HG02885 (cell line): ENCODE data around the gene PUM1.

Experiments
- ATAC-seq: cut with Tn5 transposase; IDR thresholded peaks from one replicate; pipeline ENCODE4 v1.9.1; 2021; ENCODE audit warnings: mild to moderate bottlenecking; ENCODE audit not compliant: unreplicated experiment, poor library complexity

PUM1 gene

GRCh38 chr1:30899577-30900389 lies 165.7 kb downstream of the PUM1 start:
- ATAC-seq = no peak

DNA sequence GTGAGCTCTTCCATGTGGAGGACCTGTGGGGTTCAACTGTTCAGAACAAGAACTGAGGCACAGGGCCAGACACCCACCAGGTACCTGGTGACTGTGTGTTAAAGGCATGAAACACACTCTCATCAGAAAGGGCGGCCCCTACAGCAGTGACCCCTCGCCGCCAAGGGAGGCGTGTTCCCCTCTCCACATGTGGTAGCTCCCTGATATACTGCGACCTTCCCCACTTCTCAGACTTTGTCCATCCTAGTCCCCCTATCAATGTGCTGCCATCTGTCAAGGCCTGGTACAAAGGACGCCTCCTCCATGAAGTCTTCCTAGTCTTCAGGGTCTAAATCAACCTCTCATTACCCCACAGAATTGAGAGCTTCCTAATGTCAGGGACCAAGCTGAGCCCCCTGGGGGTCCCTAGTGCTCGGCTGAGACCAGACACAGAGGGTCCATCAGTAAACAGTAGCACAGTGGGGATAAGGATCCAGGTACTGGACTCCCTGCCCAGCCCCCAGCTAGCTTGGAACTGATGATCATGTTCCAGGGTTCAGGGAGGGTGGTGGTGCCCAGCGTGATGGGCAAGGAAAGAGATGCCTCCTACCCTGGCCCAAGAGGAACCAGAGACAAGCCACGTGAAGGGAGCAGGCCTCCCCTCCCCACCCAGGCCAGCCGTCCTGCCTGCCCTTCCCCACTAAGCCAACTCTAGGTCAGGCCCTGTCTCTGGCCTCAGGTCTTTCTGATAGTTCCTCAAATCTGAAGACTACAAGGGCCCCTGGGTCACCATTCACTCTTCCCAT lies 167.3 kb downstream of the PUM1 start:
- no peak for ATAC-seq

- no peak for ATAC-seq
Measured at GRCh38 chr1:30896905-30897304, 168.6 kb downstream of the PUM1 start.

GRCh38 chr1:30895944-30896660 lies 169.4 kb downstream of the PUM1 start:
- ATAC-seq = no peak

DNA sequence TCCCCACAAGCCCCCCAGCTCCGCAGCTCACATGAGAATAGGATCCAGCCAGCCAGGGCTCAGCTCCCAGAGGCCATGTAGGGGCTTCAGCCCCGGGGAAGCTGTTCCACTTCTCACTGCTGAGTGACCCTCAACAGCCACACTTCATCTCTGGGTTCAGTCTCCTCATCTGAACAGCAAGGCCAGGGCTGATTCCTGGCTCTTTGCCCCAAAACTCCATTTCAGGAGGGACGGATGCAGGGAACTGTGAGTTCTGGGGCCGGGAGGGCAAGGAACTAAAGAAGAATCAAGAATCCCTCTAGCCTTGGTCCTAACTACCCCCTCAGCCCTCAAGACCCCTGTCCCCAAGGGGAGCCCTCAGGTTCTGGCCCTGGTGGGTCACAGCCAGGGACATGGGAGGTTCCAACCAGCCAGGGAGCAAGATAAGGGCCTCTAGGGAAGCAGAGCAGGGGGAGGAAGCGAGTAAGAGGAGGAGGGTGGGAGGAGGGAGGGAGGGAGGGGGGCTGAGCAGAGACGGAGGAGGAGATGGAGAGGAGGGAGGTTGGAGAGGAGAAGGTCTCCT lies 170.1 kb downstream of the PUM1 start:
- no peak for ATAC-seq

DNA sequence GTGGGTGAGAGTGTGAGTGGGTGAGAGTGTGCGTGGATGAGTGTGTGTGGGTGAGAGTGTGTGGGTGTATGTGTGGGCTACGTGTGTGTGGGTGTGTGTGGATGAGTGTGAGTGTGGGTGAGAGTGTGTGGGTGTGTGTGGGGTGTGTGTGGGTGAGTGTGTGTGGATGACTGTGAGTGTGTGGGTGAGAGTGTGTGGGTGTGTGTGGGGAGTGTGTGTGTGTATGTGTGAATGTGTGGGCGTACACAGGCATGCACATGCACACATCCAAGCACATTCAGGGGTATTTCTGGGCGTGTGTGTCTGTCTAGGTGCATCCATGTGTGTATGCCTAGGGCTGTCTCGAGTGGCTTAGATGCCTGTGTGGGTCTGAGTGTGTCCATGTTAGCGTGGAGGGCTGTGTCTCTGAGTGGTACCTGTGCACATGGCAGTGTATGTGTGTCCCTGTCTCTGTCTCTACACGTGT lies 171.0 kb downstream of the PUM1 start:
- no peak for ATAC-seq

GRCh38 chr1:30893776-30894507 lies 171.6 kb downstream of the PUM1 start:
- no peak for ATAC-seq

DNA sequence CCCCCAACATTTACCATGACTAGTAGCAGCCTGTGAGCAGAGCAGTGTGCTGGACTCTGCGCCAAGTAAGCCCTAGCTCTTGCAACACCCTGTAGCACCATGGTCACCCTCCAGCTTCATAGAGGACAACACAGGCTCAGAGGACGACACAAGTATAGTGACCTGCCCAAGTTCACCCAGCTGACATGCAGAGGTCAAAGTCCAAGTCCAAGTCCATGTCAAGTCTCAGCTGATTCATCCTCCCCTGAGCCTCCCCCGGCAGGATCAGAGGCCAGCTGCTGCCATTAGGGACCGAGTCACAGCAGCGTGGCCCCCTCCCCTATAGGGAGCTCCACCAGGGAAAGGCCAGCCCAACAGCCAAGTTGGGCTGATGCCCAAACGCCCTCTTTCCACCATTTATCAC lies 172.8 kb downstream of the PUM1 start:
- ATAC-seq = no peak

GRCh38 chr1:30891227-30891552 lies 174.3 kb downstream of the PUM1 start:
- ATAC-seq = no peak

DNA sequence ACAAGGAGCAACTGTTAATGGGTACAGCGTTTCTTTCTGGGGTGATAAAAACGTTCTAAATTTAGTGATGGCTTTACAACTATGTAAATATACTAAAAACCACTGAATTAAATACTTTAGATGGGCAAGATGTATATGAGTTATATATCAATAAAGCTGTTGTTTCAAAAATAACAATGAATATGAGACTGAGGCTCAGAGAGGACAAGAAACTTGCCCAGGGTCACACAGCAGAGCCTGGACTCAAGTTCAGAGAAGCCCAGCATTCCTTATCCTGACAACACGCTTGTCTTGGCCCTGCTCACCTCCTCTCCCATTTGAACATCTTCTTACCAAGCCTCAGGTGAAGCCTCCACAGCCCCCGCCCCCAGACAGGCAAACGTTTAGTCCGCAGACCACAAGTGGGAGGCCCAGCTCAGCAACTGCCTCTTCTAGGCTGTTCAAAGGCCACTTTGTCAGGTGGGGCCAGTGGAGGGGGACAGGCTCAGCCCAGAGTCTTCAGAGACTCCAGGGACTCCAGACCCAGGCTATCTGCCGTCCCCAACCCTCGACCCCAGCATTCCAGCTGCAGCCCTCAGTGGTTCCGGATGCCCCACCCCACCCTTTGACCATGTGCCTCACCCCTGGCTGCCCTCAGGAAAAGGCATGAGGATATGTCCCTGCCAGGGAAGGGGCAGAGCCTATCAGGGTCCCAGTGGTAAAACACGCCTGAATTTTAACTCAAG lies 174.9 kb downstream of the PUM1 start:
- ATAC-seq = no peak

DNA sequence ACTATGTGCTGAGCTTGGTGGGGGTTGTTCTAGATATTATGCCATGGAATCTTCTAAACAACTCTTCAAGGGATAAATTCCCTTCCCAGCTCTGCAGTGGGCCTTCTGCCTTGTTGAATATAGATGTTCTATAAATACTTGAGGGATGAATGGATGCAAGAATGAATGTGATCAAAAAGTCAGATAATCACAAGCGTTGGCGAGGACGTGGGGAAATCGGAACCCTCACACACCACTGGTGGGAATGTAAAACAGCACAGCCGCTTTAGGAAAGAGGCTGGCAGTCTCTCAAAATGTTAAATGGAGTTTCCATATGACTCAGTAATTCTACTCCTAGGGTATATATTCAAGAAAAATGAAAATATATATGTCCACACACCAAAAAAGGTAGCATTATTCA lies 176.0 kb downstream of the PUM1 start:
- no peak for ATAC-seq

GRCh38 chr1:30888975-30889374 lies 176.5 kb downstream of the PUM1 start:
- no peak for ATAC-seq

DNA sequence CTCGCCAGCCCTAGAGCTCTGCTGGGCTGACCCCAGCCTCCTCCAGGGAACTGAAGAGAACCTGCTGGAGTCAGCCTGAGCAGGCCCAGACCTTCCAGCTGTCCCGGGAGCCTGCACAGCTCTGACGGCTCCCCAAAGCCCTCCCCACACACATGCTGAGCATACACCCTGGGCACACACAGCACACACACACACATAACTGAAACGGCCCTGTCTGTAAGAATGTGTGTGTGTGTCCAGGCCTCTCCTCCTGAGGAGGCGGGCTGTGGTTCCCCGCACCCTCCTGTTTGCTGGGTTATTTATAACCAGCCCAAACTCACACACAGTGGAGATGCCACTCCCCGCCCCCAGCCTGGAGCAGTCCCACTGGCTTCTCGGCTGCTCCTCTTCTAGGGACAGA lies 177.1 kb downstream of the PUM1 start:
- ATAC-seq = no peak

- ATAC-seq = no peak
Measured at GRCh38 chr1:30887485-30888315, 177.8 kb downstream of the PUM1 start.

DNA sequence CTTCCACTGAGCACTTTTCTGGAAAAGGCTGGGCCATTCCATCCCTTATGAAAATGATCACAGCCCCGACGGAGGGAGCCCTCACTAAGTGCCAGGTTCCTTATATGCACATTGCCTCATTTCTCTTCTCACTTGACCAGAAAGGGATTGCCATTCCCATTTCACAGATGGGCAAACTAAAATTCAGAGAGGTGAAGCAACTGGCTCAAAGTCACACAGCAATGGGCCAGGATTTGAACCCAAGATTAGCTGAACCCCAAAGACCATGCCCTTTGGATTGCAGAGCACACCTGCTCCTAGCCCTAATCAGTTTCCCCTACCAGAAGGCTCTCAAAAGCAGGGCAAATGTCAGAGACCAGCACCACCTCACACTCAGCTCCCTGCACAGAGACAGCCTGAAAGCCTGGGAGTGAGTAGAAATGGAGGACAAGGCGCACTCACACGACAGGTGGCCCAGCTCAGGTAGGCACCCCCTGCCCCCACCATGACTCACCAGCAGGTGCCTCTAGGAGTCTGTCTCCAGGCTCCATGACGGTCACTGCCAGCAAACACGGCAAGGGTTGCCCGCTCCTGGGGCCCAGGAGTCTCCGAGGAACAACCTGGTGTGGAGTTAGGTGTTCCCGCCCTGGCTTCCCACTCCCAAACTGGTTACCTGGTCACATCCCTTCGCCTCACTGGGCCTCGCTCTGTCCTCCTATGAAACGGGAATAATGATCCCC lies 178.6 kb downstream of the PUM1 start:
- no peak for ATAC-seq

GRCh38 chr1:30885570-30886522 lies 179.7 kb downstream of the PUM1 start:
- ATAC-seq = no peak

GRCh38 chr1:30884723-30885122 lies 180.8 kb downstream of the PUM1 start:
- ATAC-seq = no peak
